Prostate gland (tissue), 2 donors: ENCODE results near the gene PRPF6.

ENCODE experiments used
- POLR2A ChIP-seq: fragments of 450-650 bp; IDR thresholded peaks from one replicate; pipeline ENCODE4 v1.6.1; 2016; ENCODE audit warnings: antibody characterized with exemption, mild to moderate bottlenecking
- POLR2AphosphoS5 ChIP-seq: sonication (generic); formaldehyde crosslinking; IDR thresholded peaks from one replicate; pipeline ENCODE4 v1.6.1; 2017; ENCODE audit warnings: antibody characterized with exemption
- TF ChIP-seq, protein P1 (sequence below), 4 experiments: fragments of 200-600 bp in 2 of 4; fragments of 450-650 bp in 2 of 4; sonication (generic) in 2 of 4; IDR thresholded peaks; 1 replicate in 3 of 4; 2 replicates in 1 of 4; pipeline ENCODE4 v1.5.1; 2016 to 2019; ENCODE audit warnings: antibody characterized with exemption in 4 of 4, mild to moderate bottlenecking in 2 of 4, moderate library complexity in 2 of 4

DNA sequence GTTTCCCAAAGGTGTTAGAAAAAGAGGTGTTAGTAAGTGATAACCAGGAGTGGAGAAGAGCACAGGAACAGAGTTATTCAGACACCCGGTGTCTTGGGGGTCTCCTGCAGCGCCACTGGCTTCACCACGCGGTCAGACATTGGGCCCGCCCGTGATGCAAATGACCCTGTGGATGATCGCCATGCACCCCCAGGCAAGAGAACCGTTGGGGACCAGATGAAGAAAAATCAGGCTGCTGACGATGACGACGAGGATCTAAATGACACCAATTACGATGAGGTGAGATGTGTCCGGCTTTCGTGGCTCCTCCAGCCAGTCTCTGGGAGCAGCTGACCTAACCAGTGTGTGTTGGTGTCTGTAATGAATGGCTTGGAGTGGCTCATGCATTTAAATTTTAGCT is 2.0 kb downstream of the PRPF6 start:
- TF ChIP-seq, protein P1, sequence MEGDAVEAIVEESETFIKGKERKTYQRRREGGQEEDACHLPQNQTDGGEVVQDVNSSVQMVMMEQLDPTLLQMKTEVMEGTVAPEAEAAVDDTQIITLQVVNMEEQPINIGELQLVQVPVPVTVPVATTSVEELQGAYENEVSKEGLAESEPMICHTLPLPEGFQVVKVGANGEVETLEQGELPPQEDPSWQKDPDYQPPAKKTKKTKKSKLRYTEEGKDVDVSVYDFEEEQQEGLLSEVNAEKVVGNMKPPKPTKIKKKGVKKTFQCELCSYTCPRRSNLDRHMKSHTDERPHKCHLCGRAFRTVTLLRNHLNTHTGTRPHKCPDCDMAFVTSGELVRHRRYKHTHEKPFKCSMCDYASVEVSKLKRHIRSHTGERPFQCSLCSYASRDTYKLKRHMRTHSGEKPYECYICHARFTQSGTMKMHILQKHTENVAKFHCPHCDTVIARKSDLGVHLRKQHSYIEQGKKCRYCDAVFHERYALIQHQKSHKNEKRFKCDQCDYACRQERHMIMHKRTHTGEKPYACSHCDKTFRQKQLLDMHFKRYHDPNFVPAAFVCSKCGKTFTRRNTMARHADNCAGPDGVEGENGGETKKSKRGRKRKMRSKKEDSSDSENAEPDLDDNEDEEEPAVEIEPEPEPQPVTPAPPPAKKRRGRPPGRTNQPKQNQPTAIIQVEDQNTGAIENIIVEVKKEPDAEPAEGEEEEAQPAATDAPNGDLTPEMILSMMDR (IDR thresholded peaks at IDR 0.05) = no peak
- TF ChIP-seq POLR2A (no peak), POLR2AphosphoS5 (no peak)
